HG02571 (cell line): ENCODE data around the gene ANKLE2.

ENCODE experiments used
- ATAC-seq: cut with Tn5 transposase; IDR thresholded peaks from one replicate; pipeline ENCODE4 v1.9.1; 2021; ENCODE audit warnings: mild to moderate bottlenecking, moderate library complexity; ENCODE audit not compliant: unreplicated experiment

The ANKLE2 gene

GRCh38 chr12:132720606-132721345 lies 40.9 kb downstream of the ANKLE2 start:
- ATAC-seq: no peak

- no peak for ATAC-seq
Observed at GRCh38 chr12:132719954-132720324, 41.7 kb downstream of the ANKLE2 start.

GRCh38 chr12:132719141-132719953 lies 42.3 kb downstream of the ANKLE2 start:
- ATAC-seq: no peak

- ATAC-seq: no peak
Observed at GRCh38 chr12:132718644-132719043, 43.0 kb downstream of the ANKLE2 start.

- no peak for ATAC-seq
Observed at GRCh38 chr12:132717531-132718387, 43.9 kb downstream of the ANKLE2 start.

GRCh38 chr12:132717011-132717410 lies 44.6 kb downstream of the ANKLE2 start:
- no peak for ATAC-seq

- ATAC-seq: no peak
Observed at GRCh38 chr12:132716356-132716755, 45.3 kb downstream of the ANKLE2 start.

- no peak for ATAC-seq
Observed at GRCh38 chr12:132715874-132716273, 45.8 kb downstream of the ANKLE2 start.

- no peak for ATAC-seq
Observed at GRCh38 chr12:132713123-132713522, 48.5 kb downstream of the ANKLE2 start.

GRCh38 chr12:132711080-132711843 lies 50.4 kb downstream of the ANKLE2 start:
- peak; percentile 17 for ATAC-seq

- peak; percentile 81 for ATAC-seq
Observed at GRCh38 chr12:132710405-132711079, 51.1 kb downstream of the ANKLE2 start, which contains the start of gene PGAM5. TSS of gene PGAM5 (plus strand) at chr12:132710842. CDS start at chr12:132710877, 35 bp downstream.

GRCh38 chr12:132710043-132710404 lies 51.6 kb downstream of the ANKLE2 start:
- peak; percentile 21 for ATAC-seq

GRCh38 chr12:132708150-132708549 lies 53.5 kb downstream of the ANKLE2 start:
- ATAC-seq: no peak

- ATAC-seq: no peak
Observed at GRCh38 chr12:132707241-132707640, 54.4 kb downstream of the ANKLE2 start.

- no peak for ATAC-seq
Observed at GRCh38 chr12:132703641-132704040, 58.0 kb downstream of the ANKLE2 start.

GRCh38 chr12:132702640-132703039 lies 59.0 kb downstream of the ANKLE2 start:
- no peak for ATAC-seq

- ATAC-seq: no peak
Observed at GRCh38 chr12:132700212-132700822, 61.3 kb downstream of the ANKLE2 start.

GRCh38 chr12:132698341-132698740 lies 63.3 kb downstream of the ANKLE2 start:
- no peak for ATAC-seq

GRCh38 chr12:132695431-132695830 lies 66.2 kb downstream of the ANKLE2 start:
- ATAC-seq: no peak
